Frontal cortex (tissue), 4 donors: Measurements from ENCODE around the gene TASP1. TPM values are rescaled to one million over a fixed set of nuclear protein-coding genes. Genes with fewer than 3 reads are reported as not detected.
"Not testable (repeated sequence)": the region's sequence is repeated elsewhere in the genome, so short reads cannot be mapped to it uniquely, and the experiment has no call there.

Experiments used
- DNase-seq, 2 donors: peaks; one replicate each; pipeline ENCODE4 v3.0.0; 2012; ENCODE audit warnings: low spot score in 2 of 2
- FAIRE-seq: peaks from 2 replicates; lab custom pipeline; 2012; peaks lifted over from hg19 to GRCh38; lab: Jason Lieb, UNC
- total RNA-seq: library from RNA; depleted of rRNA; stranded (reverse); fragments of >200 nt; gene quantifications from one replicate; pipeline ENCODE4 v1.2.3, GENCODE V29; 2014
- donor health status: control.
- donor health status: control.
- donor health status: control.

Gene TASP1
- total RNA-seq: 30.6 TPM

- peak; percentile 80 to 88 for DNase-seq
- FAIRE-seq: no peak
Observed at GRCh38 chr20:13638496-13639149, at the start of gene TASP1. TSS of gene TASP1 (minus strand) at chr20:13638932. CDS start at chr20:13630078, 8,854 bp downstream.

GRCh38 chr20:13687815-13688214 lies 49.1 kb upstream of the TASP1 start:
- DNase-seq: no peak
- FAIRE-seq: no peak

- FAIRE-seq (no peak), DNase-seq (no peak)
Observed at GRCh38 chr20:13685623-13686022, 46.9 kb upstream of the TASP1 start.

- FAIRE-seq (no peak), DNase-seq (no peak)
Observed at GRCh38 chr20:13684566-13685222, 46.0 kb upstream of the TASP1 start.

GRCh38 chr20:13683833-13684232 lies 45.1 kb upstream of the TASP1 start:
- FAIRE-seq: no peak

GRCh38 chr20:13681248-13682125 lies 42.8 kb upstream of the TASP1 start:
- DNase-seq: no peak
- FAIRE-seq: no peak

More at GRCh38 chr20:13683833-13684232, 45.1 kb upstream of the TASP1 start:
- no peak for DNase-seq

GRCh38 chr20:13678944-13679343 lies 40.2 kb upstream of the TASP1 start:
- FAIRE-seq (no peak), DNase-seq (no peak)

- FAIRE-seq (no peak), DNase-seq (no peak)
Observed at GRCh38 chr20:13677241-13677640, 38.5 kb upstream of the TASP1 start.

GRCh38 chr20:13676682-13677081 lies 38.0 kb upstream of the TASP1 start:
- FAIRE-seq: no peak
- DNase-seq: no peak

- FAIRE-seq (no peak), DNase-seq (no peak)
Observed at GRCh38 chr20:13672690-13673089, 34.0 kb upstream of the TASP1 start.

- DNase-seq (peak in 1 of 2 donors; percentile 29), FAIRE-seq (no peak)
Observed at GRCh38 chr20:13671916-13672378, 33.2 kb upstream of the TASP1 start.

- no peak for FAIRE-seq
Observed at GRCh38 chr20:13671512-13671911, 32.8 kb upstream of the TASP1 start.

GRCh38 chr20:13670160-13670559 lies 31.4 kb upstream of the TASP1 start:
- no peak for DNase-seq
- no peak for FAIRE-seq

More at GRCh38 chr20:13671512-13671911, 32.8 kb upstream of the TASP1 start:
- DNase-seq: no peak

- FAIRE-seq (no peak), DNase-seq (no peak)
Observed at GRCh38 chr20:13665709-13666395, 27.1 kb upstream of the TASP1 start.

GRCh38 chr20:13661070-13661685 lies 22.4 kb upstream of the TASP1 start:
- DNase-seq (no peak), FAIRE-seq (no peak)

- FAIRE-seq: no peak
Observed at GRCh38 chr20:13659288-13659687, 20.6 kb upstream of the TASP1 start.

GRCh38 chr20:13658060-13658459 lies 19.3 kb upstream of the TASP1 start:
- FAIRE-seq, DNase-seq: not testable (repeated sequence)

More at GRCh38 chr20:13659288-13659687, 20.6 kb upstream of the TASP1 start:
- DNase-seq: no peak

GRCh38 chr20:13656721-13657368 lies 18.1 kb upstream of the TASP1 start:
- DNase-seq: no peak
- FAIRE-seq: no peak

- DNase-seq (no peak), FAIRE-seq (no peak)
Observed at GRCh38 chr20:13654463-13655023, 15.8 kb upstream of the TASP1 start.
